Measurements from ENCODE around the gene ADTRP. TPM values are rescaled to one million over a fixed set of nuclear protein-coding genes. Genes with fewer than 3 reads are reported as not detected.

The ADTRP gene
- total RNA-seq, 1 donor from 2014 or later, result 0.68 TPM

DNA sequence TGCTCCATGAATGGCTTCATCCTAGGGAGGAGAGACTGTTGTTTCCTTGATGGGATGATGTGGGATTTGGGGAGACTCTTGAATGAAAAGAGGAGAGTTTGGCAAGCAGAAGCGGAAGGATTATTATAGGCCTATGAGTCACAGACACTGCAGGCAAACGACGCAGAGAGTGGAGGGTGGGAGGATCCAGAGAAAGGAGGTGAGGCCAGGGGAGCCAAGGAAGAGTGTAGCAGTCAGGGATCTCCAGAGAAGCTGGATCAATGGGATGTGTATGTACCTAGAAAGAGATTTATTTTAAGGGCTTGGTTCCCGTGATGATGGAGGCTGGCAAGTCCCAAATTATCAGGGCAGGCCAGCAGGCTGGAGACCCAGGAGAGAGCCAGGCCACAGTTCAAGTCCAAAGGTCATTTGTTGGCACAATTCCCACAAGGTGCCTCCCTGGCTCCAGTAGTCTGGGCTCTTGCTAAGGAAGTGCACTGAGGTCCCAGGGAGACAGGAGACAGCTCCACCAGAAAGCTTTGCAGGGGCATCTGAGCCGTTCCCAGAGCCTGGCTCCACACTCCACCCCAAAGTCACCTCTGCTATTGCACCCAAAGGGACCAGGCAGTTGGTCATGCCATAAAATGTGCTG lies 76.0 kb downstream of the ADTRP start:
- no peak overlapping the region for H3K4me2 ChIP-seq (ENCODE audit: low read length)
- peak overlapping the region; percentile 30 for H2AFZ ChIP-seq (ENCODE audit: low read depth, low read length)
- no peaks in the 10 kb centered on the region for H3K9me3 ChIP-seq (ENCODE audit: insufficient read depth, low read depth, low read length)
- DNase-seq (ENCODE audit: low read depth), result peak; percentile 63
- Mint-ChIP-seq H3K9me3 (ENCODE audit: unreplicated experiment) (no peaks in the 10 kb centered on the region), H3K27me3 (ENCODE audit: low read depth, unreplicated experiment) (no peaks in the 10 kb centered on the region), H3K4me3 (ENCODE audit: unreplicated experiment) (no peak overlapping the region), H3K4me1 (ENCODE audit: low read depth, unreplicated experiment) (peaks cover 3% of the 10 kb centered on the region), H3K27ac (ENCODE audit: unreplicated experiment) (no peak overlapping the region), H3K36me3 (ENCODE audit: low read depth, unreplicated experiment) (peaks cover 1% of the 10 kb centered on the region)
- peaks cover 3% of the 10 kb centered on the region for H3K4me1 ChIP-seq (ENCODE audit: insufficient read depth, low read length)
- H3K27me3 ChIP-seq (ENCODE audit: insufficient read depth, low read length), result no peaks in the 10 kb centered on the region
- H3K36me3 ChIP-seq (ENCODE audit: insufficient read depth, low read length), result no peaks in the 10 kb centered on the region
- no peak overlapping the region for H3K4me3 ChIP-seq (ENCODE audit: insufficient read depth, low read depth, low read length)
- no peak overlapping the region for H3K9ac ChIP-seq (ENCODE audit: low read length)
- FAIRE-seq, result peak; percentile 32
- no peak for TF ChIP-seq EZH2 (IDR thresholded peaks at IDR 0.05; ENCODE audit: insufficient read depth, low read length)
- TF ChIP-seq, protein P1, sequence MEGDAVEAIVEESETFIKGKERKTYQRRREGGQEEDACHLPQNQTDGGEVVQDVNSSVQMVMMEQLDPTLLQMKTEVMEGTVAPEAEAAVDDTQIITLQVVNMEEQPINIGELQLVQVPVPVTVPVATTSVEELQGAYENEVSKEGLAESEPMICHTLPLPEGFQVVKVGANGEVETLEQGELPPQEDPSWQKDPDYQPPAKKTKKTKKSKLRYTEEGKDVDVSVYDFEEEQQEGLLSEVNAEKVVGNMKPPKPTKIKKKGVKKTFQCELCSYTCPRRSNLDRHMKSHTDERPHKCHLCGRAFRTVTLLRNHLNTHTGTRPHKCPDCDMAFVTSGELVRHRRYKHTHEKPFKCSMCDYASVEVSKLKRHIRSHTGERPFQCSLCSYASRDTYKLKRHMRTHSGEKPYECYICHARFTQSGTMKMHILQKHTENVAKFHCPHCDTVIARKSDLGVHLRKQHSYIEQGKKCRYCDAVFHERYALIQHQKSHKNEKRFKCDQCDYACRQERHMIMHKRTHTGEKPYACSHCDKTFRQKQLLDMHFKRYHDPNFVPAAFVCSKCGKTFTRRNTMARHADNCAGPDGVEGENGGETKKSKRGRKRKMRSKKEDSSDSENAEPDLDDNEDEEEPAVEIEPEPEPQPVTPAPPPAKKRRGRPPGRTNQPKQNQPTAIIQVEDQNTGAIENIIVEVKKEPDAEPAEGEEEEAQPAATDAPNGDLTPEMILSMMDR (IDR thresholded peaks at IDR 0.05; ENCODE audit: insufficient read depth, low read depth, low read length), result no peak
- H3K27ac ChIP-seq (ENCODE audit: low read depth, low read length), result no peak overlapping the region
- no peaks in the 10 kb centered on the region for H3K79me2 ChIP-seq (ENCODE audit: insufficient read depth, low read length)
- no peaks in the 10 kb centered on the region for H4K20me1 ChIP-seq (ENCODE audit: insufficient read depth, low read length)

- Histone ChIP-seq H3K4me2 (ENCODE audit: low read length) (no peak overlapping the region), H3K36me3 (ENCODE audit: insufficient read depth, low read length) (no peaks in the 10 kb centered on the region), H3K27ac (ENCODE audit: low read depth, low read length) (no peak overlapping the region), H3K4me1 (ENCODE audit: insufficient read depth, low read length) (peaks cover 3% of the 10 kb centered on the region), H3K9me3 (ENCODE audit: insufficient read depth, low read depth, low read length) (no peaks in the 10 kb centered on the region), H3K9ac (ENCODE audit: low read length) (no peak overlapping the region), H3K79me2 (ENCODE audit: insufficient read depth, low read length) (no peaks in the 10 kb centered on the region), H3K27me3 (ENCODE audit: insufficient read depth, low read length) (no peaks in the 10 kb centered on the region), H2AFZ (ENCODE audit: low read depth, low read length) (peak overlapping the region; percentile 30), H4K20me1 (ENCODE audit: insufficient read depth, low read length) (no peaks in the 10 kb centered on the region), H3K4me3 (ENCODE audit: insufficient read depth, low read depth, low read length) (no peak overlapping the region)
- H3K27me3 Mint-ChIP-seq (ENCODE audit: low read depth, unreplicated experiment), result no peaks in the 10 kb centered on the region
- no peak overlapping the region for H3K27ac Mint-ChIP-seq (ENCODE audit: unreplicated experiment)
- peaks cover under 1% of the 10 kb centered on the region for H3K9me3 Mint-ChIP-seq (ENCODE audit: unreplicated experiment)
- FAIRE-seq (no peak), DNase-seq (ENCODE audit: low read depth) (no peak)
- H3K36me3 Mint-ChIP-seq (ENCODE audit: low read depth, unreplicated experiment), result peaks cover 1% of the 10 kb centered on the region
- TF ChIP-seq EZH2 (IDR thresholded peaks at IDR 0.05; ENCODE audit: insufficient read depth, low read length), result no peak
- TF ChIP-seq, protein P1 (IDR thresholded peaks at IDR 0.05; ENCODE audit: insufficient read depth, low read depth, low read length), result no peak
- H3K4me1 Mint-ChIP-seq (ENCODE audit: low read depth, unreplicated experiment), result peaks cover 3% of the 10 kb centered on the region
- no peak overlapping the region for H3K4me3 Mint-ChIP-seq (ENCODE audit: unreplicated experiment)
These were observed 76.5 kb downstream of the ADTRP start for GRCh38 chr6:11702089-11702488.

GRCh38 chr6:11701573-11701972 lies 77.0 kb downstream of the ADTRP start:
- DNase-seq (ENCODE audit: low read depth), result no peak
- Mint-ChIP-seq H3K4me1 (ENCODE audit: low read depth, unreplicated experiment) (peaks cover 3% of the 10 kb centered on the region), H3K4me3 (ENCODE audit: unreplicated experiment) (no peak overlapping the region), H3K27me3 (ENCODE audit: low read depth, unreplicated experiment) (no peaks in the 10 kb centered on the region), H3K9me3 (ENCODE audit: unreplicated experiment) (peaks cover 4% of the 10 kb centered on the region), H3K36me3 (ENCODE audit: low read depth, unreplicated experiment) (peaks cover 1% of the 10 kb centered on the region), H3K27ac (ENCODE audit: unreplicated experiment) (no peak overlapping the region)
- H3K4me3 ChIP-seq (ENCODE audit: insufficient read depth, low read depth, low read length), result no peak overlapping the region
- H3K27me3 ChIP-seq (ENCODE audit: insufficient read depth, low read length), result no peaks in the 10 kb centered on the region
- H3K4me2 ChIP-seq (ENCODE audit: low read length), result no peak overlapping the region
- peaks cover 3% of the 10 kb centered on the region for H3K4me1 ChIP-seq (ENCODE audit: insufficient read depth, low read length)
- H4K20me1 ChIP-seq (ENCODE audit: insufficient read depth, low read length), result no peaks in the 10 kb centered on the region
- no peak for FAIRE-seq
- no peak overlapping the region for H3K9ac ChIP-seq (ENCODE audit: low read length)
- H3K36me3 ChIP-seq (ENCODE audit: insufficient read depth, low read length), result no peaks in the 10 kb centered on the region
- H3K9me3 ChIP-seq (ENCODE audit: insufficient read depth, low read depth, low read length), result no peaks in the 10 kb centered on the region
- peak overlapping the region; percentile 30 for H2AFZ ChIP-seq (ENCODE audit: low read depth, low read length)
- TF ChIP-seq, protein P1 (IDR thresholded peaks at IDR 0.05; ENCODE audit: insufficient read depth, low read depth, low read length), result no peak
- no peak for TF ChIP-seq EZH2 (IDR thresholded peaks at IDR 0.05; ENCODE audit: insufficient read depth, low read length)
- H3K79me2 ChIP-seq (ENCODE audit: insufficient read depth, low read length), result no peaks in the 10 kb centered on the region
- no peak overlapping the region for H3K27ac ChIP-seq (ENCODE audit: low read depth, low read length)

All from astrocyte (in vitro differentiated cells and primary cell).